WTC11 (cell line): ENCODE results near the gene EIF3B. TPM values are rescaled to one million over a fixed set of nuclear protein-coding genes. Genes with fewer than 3 reads are reported as not detected.

Source experiments
- ATAC-seq: fragments of 200-7000 bp; cut with Tn5 transposase; 2 replicates; pipeline ENCODE4 v1.10.0; 2021; ENCODE audit warnings: mild to moderate bottlenecking, moderate library complexity
- CTCF ChIA-PET: fragments of 300-600 bp; sonication (Branson Sonifier 250); formaldehyde crosslinking; loops from one replicate; lab custom pipeline; 2021; ENCODE audit warnings: antibody characterized with exemption; lab: Charles Lee
- POLR2A ChIA-PET: fragments of 350-600 bp; sonication (Branson Sonifier 250); formaldehyde crosslinking; loops from one replicate; lab custom pipeline; 2021; ENCODE audit warnings: antibody characterized with exemption; lab: Charles Lee
- DNase-seq: peaks from one replicate; pipeline ENCODE4 v3.0.0; 2021; ENCODE audit warnings: low spot score
- H3K27ac Mint-ChIP-seq: 2 replicates; pipeline ENCODE4 v1.8.0; 2021; ENCODE audit warnings: mixed read lengths
- H3K27me3 Mint-ChIP-seq: 2 replicates; pipeline ENCODE4 v1.8.0; 2021; ENCODE audit warnings: low read depth, mild to moderate bottlenecking, moderate library complexity, mixed read lengths
- H3K36me3 Mint-ChIP-seq: 2 replicates; pipeline ENCODE4 v1.8.0; 2021; ENCODE audit warnings: mixed read lengths
- H3K4me1 Mint-ChIP-seq: 2 replicates; pipeline ENCODE4 v1.8.0; 2022; ENCODE audit warnings: mixed read lengths
- H3K4me3 Mint-ChIP-seq: 2 replicates; pipeline ENCODE4 v1.8.0; 2021; ENCODE audit warnings: mild to moderate bottlenecking, moderate library complexity, mixed read lengths
- H3K9me3 Mint-ChIP-seq: 2 replicates; pipeline ENCODE4 v1.8.0; 2021; ENCODE audit warnings: mixed read lengths
- ESRRA ChIP-seq: sonication (generic); formaldehyde crosslinking; IDR thresholded peaks from 2 replicates; pipeline ENCODE4 v1.8.1; 2022; ENCODE audit warnings: mild to moderate bottlenecking, missing genetic modification reagents, borderline replicate concordance
- ETV6 ChIP-seq: sonication (generic); formaldehyde crosslinking; IDR thresholded peaks from 2 replicates; pipeline ENCODE4 v1.8.1; 2022; ENCODE audit warnings: mild to moderate bottlenecking, missing genetic modification reagents
- GABPB1 ChIP-seq: sonication (generic); formaldehyde crosslinking; IDR thresholded peaks from 2 replicates; pipeline ENCODE4 v1.8.1; 2023; ENCODE audit warnings: mild to moderate bottlenecking, missing genetic modification reagents
- JUN ChIP-seq: sonication (generic); formaldehyde crosslinking; IDR thresholded peaks from 2 replicates; pipeline ENCODE4 v1.8.0; 2023; ENCODE audit warnings: mild to moderate bottlenecking, missing genetic modification reagents
- NFATC4 ChIP-seq: fragments of 250-450 bp; sonication (Bioruptor Pico); IDR thresholded peaks from 2 replicates; pipeline ENCODE4 v1.9.0; 2021; ENCODE audit warnings: mild to moderate bottlenecking
- SMAD3 ChIP-seq: sonication (generic); formaldehyde crosslinking; IDR thresholded peaks from 2 replicates; pipeline ENCODE4 v1.8.0; 2022; ENCODE audit warnings: missing genetic modification reagents, mild to moderate bottlenecking, borderline replicate concordance
- TP53 ChIP-seq: sonication (generic); formaldehyde crosslinking; IDR thresholded peaks from 2 replicates; pipeline ENCODE4 v1.8.1; 2023; ENCODE audit warnings: mild to moderate bottlenecking, missing genetic modification reagents
- ZNF317 ChIP-seq: sonication (generic); formaldehyde crosslinking; IDR thresholded peaks from 2 replicates; pipeline ENCODE4 v1.8.1; 2023; ENCODE audit warnings: low read depth, mild to moderate bottlenecking, moderate library complexity, missing genetic modification reagents, borderline replicate concordance
- ZNF671 ChIP-seq: fragments of 250-450 bp; sonication (Bioruptor Pico); IDR thresholded peaks from 2 replicates; pipeline ENCODE4 v1.8.0; 2021; ENCODE audit warnings: mild to moderate bottlenecking
- total RNA-seq: library from RNA; stranded (reverse); gene quantifications from 3 replicates; pipeline ENCODE4 v1.2.3, GENCODE V29; 2021
- TF ChIP-seq, protein P1 (sequence below): sonication (generic); formaldehyde crosslinking; IDR thresholded peaks from 2 replicates; pipeline ENCODE4 v1.8.0; 2023; ENCODE audit warnings: missing genetic modification reagents
- TF ChIP-seq, protein P2 (sequence below): fragments of 250-450 bp; sonication (Bioruptor Pico); IDR thresholded peaks from 2 replicates; pipeline ENCODE4 v1.8.0; 2021; ENCODE audit warnings: mild to moderate bottlenecking
- TF ChIP-seq, protein P3 (sequence below): sonication (generic); formaldehyde crosslinking; IDR thresholded peaks from 2 replicates; pipeline ENCODE4 v1.8.0; 2022; ENCODE audit warnings: mild to moderate bottlenecking, missing genetic modification reagents
- TF ChIP-seq, protein P4 (sequence below): sonication (generic); formaldehyde crosslinking; IDR thresholded peaks from 2 replicates; pipeline ENCODE4 v1.8.1; 2022; ENCODE audit warnings: low read depth, missing genetic modification reagents, borderline replicate concordance
- TF ChIP-seq, protein P5 (sequence below): sonication (generic); formaldehyde crosslinking; IDR thresholded peaks from 2 replicates; pipeline ENCODE4 v1.8.1; 2023; ENCODE audit warnings: mild to moderate bottlenecking, missing genetic modification reagents
- TF ChIP-seq, protein P6 (sequence below): sonication (generic); formaldehyde crosslinking; conservative IDR thresholded peaks from 2 replicates; pipeline ENCODE4 v1.8.1; 2022; ENCODE audit warnings: mild to moderate bottlenecking, missing genetic modification reagents
- TF ChIP-seq, protein P7 (sequence below): sonication (generic); formaldehyde crosslinking; IDR thresholded peaks from 2 replicates; pipeline ENCODE4 v1.8.1; 2023; ENCODE audit warnings: mild to moderate bottlenecking, moderate library complexity, missing genetic modification reagents
- TF ChIP-seq, protein P8 (sequence below): sonication (generic); formaldehyde crosslinking; IDR thresholded peaks from 2 replicates; pipeline ENCODE4 v1.8.1; 2022; ENCODE audit warnings: low read depth, mild to moderate bottlenecking, moderate library complexity, missing genetic modification reagents, borderline replicate concordance
- TF ChIP-seq, protein P9 (sequence below): sonication (generic); formaldehyde crosslinking; IDR thresholded peaks from 2 replicates; pipeline ENCODE4 v1.8.1; 2023; ENCODE audit warnings: mild to moderate bottlenecking, missing genetic modification reagents, moderate library complexity

EIF3B gene
- total RNA-seq, 1 experiment from 2014 or later, result 361 TPM

DNA sequence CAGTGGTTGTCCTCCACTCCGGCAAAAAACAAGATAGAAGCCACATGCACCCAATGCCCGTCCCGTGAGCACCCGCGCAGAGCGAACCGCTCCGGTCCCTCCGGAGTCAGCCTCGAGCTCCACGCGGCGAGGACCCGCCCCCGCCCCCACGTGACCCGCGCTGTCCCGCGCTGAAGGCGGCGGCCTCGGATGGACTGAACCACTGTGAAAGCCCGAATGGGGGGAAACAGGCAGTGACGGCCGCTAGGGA is 766 bp upstream of the EIF3B start (continued):
- TF ChIP-seq, protein P1, sequence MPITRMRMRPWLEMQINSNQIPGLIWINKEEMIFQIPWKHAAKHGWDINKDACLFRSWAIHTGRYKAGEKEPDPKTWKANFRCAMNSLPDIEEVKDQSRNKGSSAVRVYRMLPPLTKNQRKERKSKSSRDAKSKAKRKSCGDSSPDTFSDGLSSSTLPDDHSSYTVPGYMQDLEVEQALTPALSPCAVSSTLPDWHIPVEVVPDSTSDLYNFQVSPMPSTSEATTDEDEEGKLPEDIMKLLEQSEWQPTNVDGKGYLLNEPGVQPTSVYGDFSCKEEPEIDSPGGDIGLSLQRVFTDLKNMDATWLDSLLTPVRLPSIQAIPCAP (CRISPR knock-in tag), result peak; percentile 73; the same call in 1 of the 2 replicates
- peak; percentile 70 for TF ChIP-seq GABPB1
- TF ChIP-seq JUN (CRISPR knock-in tag), result peak; percentile 83; the same call in 1 of the 2 replicates
- TF ChIP-seq, protein P2, sequence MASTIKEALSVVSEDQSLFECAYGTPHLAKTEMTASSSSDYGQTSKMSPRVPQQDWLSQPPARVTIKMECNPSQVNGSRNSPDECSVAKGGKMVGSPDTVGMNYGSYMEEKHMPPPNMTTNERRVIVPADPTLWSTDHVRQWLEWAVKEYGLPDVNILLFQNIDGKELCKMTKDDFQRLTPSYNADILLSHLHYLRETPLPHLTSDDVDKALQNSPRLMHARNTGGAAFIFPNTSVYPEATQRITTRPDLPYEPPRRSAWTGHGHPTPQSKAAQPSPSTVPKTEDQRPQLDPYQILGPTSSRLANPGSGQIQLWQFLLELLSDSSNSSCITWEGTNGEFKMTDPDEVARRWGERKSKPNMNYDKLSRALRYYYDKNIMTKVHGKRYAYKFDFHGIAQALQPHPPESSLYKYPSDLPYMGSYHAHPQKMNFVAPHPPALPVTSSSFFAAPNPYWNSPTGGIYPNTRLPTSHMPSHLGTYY (CRISPR knock-in tag), result no peak
- TF ChIP-seq, protein P3, sequence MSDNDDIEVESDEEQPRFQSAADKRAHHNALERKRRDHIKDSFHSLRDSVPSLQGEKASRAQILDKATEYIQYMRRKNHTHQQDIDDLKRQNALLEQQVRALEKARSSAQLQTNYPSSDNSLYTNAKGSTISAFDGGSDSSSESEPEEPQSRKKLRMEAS (CRISPR knock-in tag), result peak; percentile 98
- TF ChIP-seq, protein P4, sequence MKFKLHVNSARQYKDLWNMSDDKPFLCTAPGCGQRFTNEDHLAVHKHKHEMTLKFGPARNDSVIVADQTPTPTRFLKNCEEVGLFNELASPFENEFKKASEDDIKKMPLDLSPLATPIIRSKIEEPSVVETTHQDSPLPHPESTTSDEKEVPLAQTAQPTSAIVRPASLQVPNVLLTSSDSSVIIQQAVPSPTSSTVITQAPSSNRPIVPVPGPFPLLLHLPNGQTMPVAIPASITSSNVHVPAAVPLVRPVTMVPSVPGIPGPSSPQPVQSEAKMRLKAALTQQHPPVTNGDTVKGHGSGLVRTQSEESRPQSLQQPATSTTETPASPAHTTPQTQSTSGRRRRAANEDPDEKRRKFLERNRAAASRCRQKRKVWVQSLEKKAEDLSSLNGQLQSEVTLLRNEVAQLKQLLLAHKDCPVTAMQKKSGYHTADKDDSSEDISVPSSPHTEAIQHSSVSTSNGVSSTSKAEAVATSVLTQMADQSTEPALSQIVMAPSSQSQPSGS (CRISPR knock-in tag), result no peak
- TF ChIP-seq, protein P5, sequence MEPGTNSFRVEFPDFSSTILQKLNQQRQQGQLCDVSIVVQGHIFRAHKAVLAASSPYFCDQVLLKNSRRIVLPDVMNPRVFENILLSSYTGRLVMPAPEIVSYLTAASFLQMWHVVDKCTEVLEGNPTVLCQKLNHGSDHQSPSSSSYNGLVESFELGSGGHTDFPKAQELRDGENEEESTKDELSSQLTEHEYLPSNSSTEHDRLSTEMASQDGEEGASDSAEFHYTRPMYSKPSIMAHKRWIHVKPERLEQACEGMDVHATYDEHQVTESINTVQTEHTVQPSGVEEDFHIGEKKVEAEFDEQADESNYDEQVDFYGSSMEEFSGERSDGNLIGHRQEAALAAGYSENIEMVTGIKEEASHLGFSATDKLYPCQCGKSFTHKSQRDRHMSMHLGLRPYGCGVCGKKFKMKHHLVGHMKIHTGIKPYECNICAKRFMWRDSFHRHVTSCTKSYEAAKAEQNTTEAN, result no peak
- no peak for TF ChIP-seq ZNF671 (CRISPR knock-in tag)
- TF ChIP-seq ZNF317 (CRISPR knock-in tag), result no peak
- peak; percentile 53; the same call in 1 of the 2 replicates for TF ChIP-seq ESRRA (CRISPR knock-in tag)
- TF ChIP-seq, protein P6, sequence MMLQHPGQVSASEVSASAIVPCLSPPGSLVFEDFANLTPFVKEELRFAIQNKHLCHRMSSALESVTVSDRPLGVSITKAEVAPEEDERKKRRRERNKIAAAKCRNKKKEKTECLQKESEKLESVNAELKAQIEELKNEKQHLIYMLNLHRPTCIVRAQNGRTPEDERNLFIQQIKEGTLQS (CRISPR knock-in tag), result no peak

DNA sequence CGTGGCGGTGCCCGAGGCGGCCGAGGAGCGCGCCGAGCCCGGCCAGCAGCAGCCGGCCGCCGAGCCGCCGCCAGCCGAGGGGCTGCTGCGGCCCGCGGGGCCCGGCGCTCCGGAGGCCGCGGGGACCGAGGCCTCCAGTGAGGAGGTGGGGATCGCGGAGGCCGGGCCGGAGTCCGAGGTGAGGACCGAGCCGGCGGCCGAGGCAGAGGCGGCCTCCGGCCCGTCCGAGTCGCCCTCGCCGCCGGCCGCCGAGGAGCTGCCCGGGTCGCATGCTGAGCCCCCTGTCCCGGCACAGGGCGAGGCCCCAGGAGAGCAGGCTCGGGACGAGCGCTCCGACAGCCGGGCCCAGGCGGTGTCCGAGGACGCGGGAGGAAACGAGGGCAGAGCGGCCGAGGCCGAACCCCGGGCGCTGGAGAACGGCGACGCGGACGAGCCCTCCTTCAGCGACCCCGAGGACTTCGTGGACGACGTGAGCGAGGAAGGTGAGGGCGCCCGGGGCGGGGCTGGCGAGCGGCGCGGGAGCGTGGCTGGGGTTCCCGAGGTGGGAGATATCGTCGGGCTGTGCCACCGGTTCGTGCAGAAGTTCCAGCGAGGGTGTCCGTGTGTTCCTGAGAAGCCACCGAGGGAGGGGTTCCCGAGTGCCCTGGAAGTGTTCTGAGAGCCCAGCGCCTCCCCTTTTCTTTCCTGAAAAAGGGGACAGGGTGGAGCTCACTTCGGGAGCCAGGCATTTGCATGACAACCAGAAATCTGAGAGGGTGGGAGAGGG is 495 bp downstream of the EIF3B start:
- peak; percentile 34 for DNase-seq
- H3K4me3 Mint-ChIP-seq, result peak overlapping the region; percentile 87
- TF ChIP-seq, protein P7, sequence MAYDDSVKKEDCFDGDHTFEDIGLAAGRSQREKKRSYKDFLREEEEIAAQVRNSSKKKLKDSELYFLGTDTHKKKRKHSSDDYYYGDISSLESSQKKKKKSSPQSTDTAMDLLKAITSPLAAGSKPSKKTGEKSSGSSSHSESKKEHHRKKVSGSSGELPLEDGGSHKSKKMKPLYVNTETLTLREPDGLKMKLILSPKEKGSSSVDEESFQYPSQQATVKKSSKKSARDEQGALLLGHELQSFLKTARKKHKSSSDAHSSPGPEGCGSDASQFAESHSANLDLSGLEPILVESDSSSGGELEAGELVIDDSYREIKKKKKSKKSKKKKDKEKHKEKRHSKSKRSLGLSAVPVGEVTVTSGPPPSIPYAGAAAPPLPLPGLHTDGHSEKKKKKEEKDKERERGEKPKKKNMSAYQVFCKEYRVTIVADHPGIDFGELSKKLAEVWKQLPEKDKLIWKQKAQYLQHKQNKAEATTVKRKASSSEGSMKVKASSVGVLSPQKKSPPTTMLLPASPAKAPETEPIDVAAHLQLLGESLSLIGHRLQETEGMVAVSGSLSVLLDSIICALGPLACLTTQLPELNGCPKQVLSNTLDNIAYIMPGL (CRISPR knock-in tag), result peak; percentile 19; the same call in 1 of the 2 replicates
- TF ChIP-seq ETV6 (0 out of 2 replicates have a peak, but pooled peaks have one; percentile 54), TP53 (peak; percentile 57; the same call in 1 of the 2 replicates), JUN (CRISPR knock-in tag) (peak; percentile 15; the same call in 1 of the 2 replicates), NFATC4 (CRISPR knock-in tag) (no peak), SMAD3 (CRISPR knock-in tag) (no peak)
- TF ChIP-seq, protein P8, sequence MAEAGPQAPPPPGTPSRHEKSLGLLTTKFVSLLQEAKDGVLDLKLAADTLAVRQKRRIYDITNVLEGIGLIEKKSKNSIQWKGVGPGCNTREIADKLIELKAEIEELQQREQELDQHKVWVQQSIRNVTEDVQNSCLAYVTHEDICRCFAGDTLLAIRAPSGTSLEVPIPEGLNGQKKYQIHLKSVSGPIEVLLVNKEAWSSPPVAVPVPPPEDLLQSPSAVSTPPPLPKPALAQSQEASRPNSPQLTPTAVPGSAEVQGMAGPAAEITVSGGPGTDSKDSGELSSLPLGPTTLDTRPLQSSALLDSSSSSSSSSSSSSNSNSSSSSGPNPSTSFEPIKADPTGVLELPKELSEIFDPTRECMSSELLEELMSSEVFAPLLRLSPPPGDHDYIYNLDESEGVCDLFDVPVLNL, result 0 out of 2 replicates have a peak, but pooled peaks have one; percentile 47
- TF ChIP-seq, protein P9, sequence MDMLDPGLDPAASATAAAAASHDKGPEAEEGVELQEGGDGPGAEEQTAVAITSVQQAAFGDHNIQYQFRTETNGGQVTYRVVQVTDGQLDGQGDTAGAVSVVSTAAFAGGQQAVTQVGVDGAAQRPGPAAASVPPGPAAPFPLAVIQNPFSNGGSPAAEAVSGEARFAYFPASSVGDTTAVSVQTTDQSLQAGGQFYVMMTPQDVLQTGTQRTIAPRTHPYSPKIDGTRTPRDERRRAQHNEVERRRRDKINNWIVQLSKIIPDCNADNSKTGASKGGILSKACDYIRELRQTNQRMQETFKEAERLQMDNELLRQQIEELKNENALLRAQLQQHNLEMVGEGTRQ (CRISPR knock-in tag), result no peak
- ATAC-seq, result peak; percentile 52
- no peak overlapping the region for H3K27ac Mint-ChIP-seq
- H3K4me1 Mint-ChIP-seq, result peaks cover 25% of the 10 kb centered on the region
- no peaks in the 10 kb centered on the region for H3K9me3 Mint-ChIP-seq
- H3K27me3 Mint-ChIP-seq, result no peaks in the 10 kb centered on the region
- peaks cover 40% of the 10 kb centered on the region for H3K36me3 Mint-ChIP-seq
- CTCF ChIA-PET, result interaction anchor here (0.6 to 1.8 kb wide), 3 partner anchors 10 to 276 kb away, joined by 3 to 5 read pairs (median 4); partner anchors contain the start of gene TTYH3
- POLR2A ChIA-PET, result no interaction called here
